Subcutaneous preadipocyte (primary cell): ENCODE data around the gene ZNF69. TPM values are rescaled to one million over a fixed set of nuclear protein-coding genes. Genes with fewer than 3 reads are reported as not detected.

Experiments used
- total RNA-seq: library from RNA; depleted of rRNA; stranded (reverse); fragments of >200 nt; gene quantifications from 2 replicates; pipeline ENCODE4 v1.2.3, GENCODE V29; 2012

The ZNF69 gene
- total RNA-seq, result 0.20 and 0.73 TPM in 2 replicates

DNA sequence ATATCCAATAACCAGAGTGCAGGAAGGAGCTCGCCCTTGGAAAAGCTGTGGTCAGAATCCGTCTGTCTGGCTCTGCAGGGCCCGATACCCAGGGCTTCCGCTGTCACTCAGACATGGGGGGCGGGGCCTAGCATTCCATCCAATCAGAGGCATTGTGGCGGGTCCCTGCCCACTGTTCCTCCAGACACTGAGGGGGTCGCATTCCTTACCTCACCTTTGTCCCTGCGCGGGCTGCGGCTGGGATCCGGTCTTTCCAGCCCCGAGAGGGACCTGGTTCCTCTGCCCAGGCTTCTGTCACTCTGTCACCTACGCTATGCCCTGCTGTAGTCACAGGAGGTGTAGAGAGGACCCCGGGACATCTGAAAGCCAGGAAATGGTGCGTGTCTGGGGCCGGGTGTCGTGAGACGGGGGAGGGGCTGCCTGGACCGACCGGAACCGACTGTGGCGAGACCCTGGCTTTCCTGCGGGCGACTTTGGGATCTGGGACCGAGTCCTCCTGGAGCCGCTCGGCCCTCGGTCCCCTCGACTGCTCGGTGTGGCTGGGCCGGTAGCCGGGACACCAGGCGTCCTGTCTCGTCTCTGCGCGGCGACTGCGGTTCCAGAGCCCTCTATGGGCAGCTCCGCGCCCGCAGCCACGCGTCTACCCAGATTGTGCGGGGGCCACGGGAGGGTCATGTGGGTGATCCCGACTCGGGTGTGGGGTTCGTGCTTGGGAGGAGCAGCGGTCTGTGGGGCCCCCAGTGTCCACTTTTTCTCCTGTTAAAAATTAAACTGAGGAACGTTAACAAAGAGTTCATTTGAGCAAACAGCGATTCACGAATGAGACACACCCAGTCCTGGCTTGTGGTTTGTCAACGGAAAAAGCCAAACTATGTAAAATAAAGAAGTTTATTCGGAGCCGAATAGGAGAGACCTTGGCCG lies at the start of gene ZNF69:
Gene ZNF69, plus strand, starts transcription at position 172 of the 921 bp plus-strand sequence. Its CDS starts 142 bp downstream, at position 314.

DNA sequence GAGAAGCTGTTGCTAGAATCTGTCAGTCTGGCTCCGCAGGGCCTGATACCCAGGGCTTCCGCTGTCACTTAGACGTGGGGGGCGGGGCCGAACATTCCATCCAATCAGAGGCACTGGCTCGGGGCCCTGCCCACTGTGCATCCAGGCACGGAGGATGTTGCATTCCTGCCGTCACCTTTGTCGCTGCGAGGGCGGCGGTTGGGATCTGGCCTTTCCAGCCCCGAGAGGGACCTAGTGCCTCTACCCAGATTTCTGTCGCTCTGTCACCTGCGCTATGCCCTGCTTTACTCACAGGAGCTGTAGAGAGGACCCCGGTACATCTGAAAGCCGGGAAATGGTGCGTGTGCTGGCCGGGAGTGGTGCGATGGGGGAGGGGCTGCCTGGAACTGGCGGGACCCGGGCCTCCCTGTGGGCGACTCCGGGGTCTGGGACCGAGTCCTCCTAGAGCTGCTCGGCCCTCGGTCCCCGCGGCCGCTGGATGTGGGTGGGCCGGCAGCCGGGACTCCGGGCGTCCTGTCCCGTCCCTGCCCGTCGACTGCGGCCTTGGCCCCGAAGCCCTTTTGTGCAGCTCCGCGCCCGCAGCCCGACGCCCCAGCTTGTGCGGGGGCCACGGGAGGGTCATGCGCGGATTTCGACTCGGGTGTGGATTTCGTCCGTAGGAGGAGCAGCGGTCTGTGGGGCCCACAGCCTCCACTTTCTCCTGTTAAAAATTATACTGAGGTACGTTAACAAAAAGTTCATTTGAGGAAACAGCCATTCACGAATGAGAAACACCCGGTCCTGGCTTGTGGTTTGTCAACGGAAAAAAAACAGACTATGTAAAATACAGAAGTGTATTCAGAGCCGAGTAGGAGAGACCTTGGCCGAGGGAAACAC lies 38.8 kb upstream of the ZNF69 start, which contains the start of gene ZNF439:
Gene ZNF439, plus strand, starts transcription at position 133 of the 876 bp plus-strand sequence. Its CDS starts 142 bp downstream, at position 275.

DNA sequence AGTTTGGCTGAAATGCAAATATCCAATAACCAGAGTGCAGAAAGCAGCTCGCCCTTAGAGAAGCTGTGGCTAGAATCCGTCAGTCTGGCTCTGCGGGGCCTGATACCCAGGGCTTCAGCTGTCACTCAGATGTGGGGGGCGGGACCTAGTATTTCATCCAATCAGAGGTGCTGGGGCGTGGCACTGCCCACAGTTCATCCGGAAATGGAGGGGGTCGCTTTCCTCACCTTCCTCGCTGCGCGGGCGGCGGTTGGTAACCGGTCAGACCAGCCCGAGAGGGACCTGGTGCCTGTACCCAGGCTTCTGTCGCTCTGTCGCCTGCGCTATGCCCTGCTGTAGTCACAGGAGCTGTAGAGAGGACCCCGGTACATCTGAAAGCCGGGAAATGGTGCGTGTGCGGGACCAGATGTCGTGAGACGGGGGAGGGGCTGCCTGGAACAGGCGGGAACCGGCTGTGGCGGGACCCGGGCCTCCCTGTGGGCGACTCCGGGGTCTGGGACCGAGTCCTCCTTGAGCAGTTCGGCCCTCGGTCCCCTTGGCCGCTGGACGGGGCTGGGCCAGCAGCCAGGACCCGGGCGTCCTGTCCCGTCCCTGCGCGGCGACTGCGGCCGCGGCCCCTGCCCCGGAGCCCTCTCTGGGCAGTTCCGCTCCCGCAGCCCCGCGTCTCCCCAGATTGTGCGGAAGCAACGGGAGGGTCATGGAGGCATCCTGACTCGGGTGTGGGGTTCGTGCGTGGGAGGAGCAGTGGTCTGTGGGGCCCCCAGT lies 37.5 kb downstream of the ZNF69 start, which contains the start of gene ZNF700:
Gene ZNF700, plus strand, starts transcription at position 222 of the 765 bp plus-strand sequence. Its CDS starts 104 bp downstream, at position 326.

Other genes starting within 250 kb of the ZNF69 start
- gene ZNF823, start 148.8 kb upstream of the ZNF69 start, total RNA-seq, result 1.5 and 2.5 TPM in 2 replicates
- gene ZNF441, start 120.8 kb upstream of the ZNF69 start, total RNA-seq, result 4.8 and 5.7 TPM in 2 replicates
- 0.20 and 1.1 TPM in 2 replicates for gene ZNF491, start 89.3 kb upstream of the ZNF69 start, total RNA-seq
- 6.8 and 7.0 TPM in 2 replicates for gene ZNF440, start 73.5 kb upstream of the ZNF69 start, total RNA-seq
- gene ZNF439, start 39.1 kb upstream of the ZNF69 start, total RNA-seq, result 0.20 and 0.37 TPM in 2 replicates
- gene ZNF700, start 37.3 kb downstream of the ZNF69 start, total RNA-seq, result 5.1 and 5.9 TPM in 2 replicates
- 0.20 and 0.37 TPM in 2 replicates for gene ZNF763, start 77.3 kb downstream of the ZNF69 start, total RNA-seq
- gene ZNF433, start 147.9 kb downstream of the ZNF69 start, total RNA-seq, result 0.98 and 1.5 TPM in 2 replicates
- gene ZNF878, start 165.2 kb downstream of the ZNF69 start, total RNA-seq, result 0.20 TPM in 1 of 2 replicates, not detected in the other
- gene ZNF844, start 176.9 kb downstream of the ZNF69 start, total RNA-seq, result 2.5 and 2.9 TPM in 2 replicates